Esophagus muscularis mucosa (tissue), 3 donors: ENCODE data around the gene HTRA2.

Experiments used
- POLR2A ChIP-seq: fragments of 450-650 bp; IDR thresholded peaks from one replicate; pipeline ENCODE4 v1.6.1; 2017; ENCODE audit warnings: antibody characterized with exemption, moderate library complexity, mild to moderate bottlenecking, low read depth
- TF ChIP-seq, protein P1 (sequence below), 3 experiments: fragments of 200-600 bp in 2 of 3; fragments of 450-650 bp in 1 of 3; sonication (generic) in 2 of 3; IDR thresholded peaks; one replicate each; pipeline ENCODE4 v1.5.1; 2017 to 2019; ENCODE audit warnings: antibody characterized with exemption in 3 of 3, mild to moderate bottlenecking in 2 of 3, moderate library complexity in 1 of 3

DNA sequence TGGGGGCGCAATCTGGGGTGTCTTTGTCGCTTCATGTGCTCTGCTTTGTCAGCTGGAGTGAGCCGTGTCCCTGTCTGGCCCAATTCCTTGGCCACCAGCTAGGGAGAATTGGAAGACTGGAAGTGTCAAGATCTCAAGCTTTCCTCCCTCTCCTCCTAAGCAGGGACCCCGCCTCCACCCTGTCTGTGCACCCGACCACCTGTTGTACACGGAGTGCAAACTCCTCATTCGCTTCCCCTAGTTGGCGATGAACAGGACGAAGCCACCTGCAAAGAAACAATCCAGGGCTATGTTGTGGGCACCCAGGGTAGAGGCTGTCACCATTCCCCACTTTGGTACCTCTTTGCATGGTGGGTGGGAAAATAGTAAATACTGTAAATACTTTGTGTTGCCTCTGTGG is 2.0 kb upstream of the HTRA2 start:
- TF ChIP-seq, protein P1, sequence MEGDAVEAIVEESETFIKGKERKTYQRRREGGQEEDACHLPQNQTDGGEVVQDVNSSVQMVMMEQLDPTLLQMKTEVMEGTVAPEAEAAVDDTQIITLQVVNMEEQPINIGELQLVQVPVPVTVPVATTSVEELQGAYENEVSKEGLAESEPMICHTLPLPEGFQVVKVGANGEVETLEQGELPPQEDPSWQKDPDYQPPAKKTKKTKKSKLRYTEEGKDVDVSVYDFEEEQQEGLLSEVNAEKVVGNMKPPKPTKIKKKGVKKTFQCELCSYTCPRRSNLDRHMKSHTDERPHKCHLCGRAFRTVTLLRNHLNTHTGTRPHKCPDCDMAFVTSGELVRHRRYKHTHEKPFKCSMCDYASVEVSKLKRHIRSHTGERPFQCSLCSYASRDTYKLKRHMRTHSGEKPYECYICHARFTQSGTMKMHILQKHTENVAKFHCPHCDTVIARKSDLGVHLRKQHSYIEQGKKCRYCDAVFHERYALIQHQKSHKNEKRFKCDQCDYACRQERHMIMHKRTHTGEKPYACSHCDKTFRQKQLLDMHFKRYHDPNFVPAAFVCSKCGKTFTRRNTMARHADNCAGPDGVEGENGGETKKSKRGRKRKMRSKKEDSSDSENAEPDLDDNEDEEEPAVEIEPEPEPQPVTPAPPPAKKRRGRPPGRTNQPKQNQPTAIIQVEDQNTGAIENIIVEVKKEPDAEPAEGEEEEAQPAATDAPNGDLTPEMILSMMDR (IDR thresholded peaks at IDR 0.05), result no peak
- TF ChIP-seq POLR2A, result no peak
